Natural killer cell (primary cell): ENCODE measurements around the gene OTUD3. TPM values are rescaled to one million over a fixed set of nuclear protein-coding genes. Genes with fewer than 3 reads are reported as not detected.
A peak's percentile ranks its signal among the peaks of the same experiment; 100 is the strongest.

Source experiments
- ATAC-seq, 3 donors: fragments of 150-1000 bp in 2 of 3; fragments of 200-7000 bp in 1 of 3; cut with Tn5 transposase; 1 replicate in 1 of 3; 2 replicates in 2 of 3; pipeline ENCODE4 v1.10.0; 2021; ENCODE audit warnings: mild to moderate bottlenecking in 2 of 3, moderate library complexity in 2 of 3
- DNase-seq, 2 donors: peaks; one replicate each; pipeline versions ENCODE4 v3.0.0 to v3.0.0-alpha.2; 2013 to 2021; ENCODE audit warnings: mixed read lengths in 1 of 2
- H3K27ac ChIP-seq: one replicate; pipeline ENCODE4 v1.5.1; 2013; ENCODE audit warnings: mild to moderate bottlenecking, low read length
- H3K27me3 ChIP-seq: one replicate; pipeline ENCODE4 v1.6.1; 2013; ENCODE audit warnings: low read length; ENCODE audit not compliant: control insufficient read depth, insufficient read depth
- H3K36me3 ChIP-seq: one replicate; pipeline ENCODE4 v1.6.1; 2013; ENCODE audit warnings: low read length; ENCODE audit not compliant: control insufficient read depth, insufficient read depth
- H3K4me1 ChIP-seq: one replicate; pipeline ENCODE4 v1.6.1; 2013; ENCODE audit warnings: low read length; ENCODE audit not compliant: control insufficient read depth, insufficient read depth
- H3K4me3 ChIP-seq: one replicate; pipeline ENCODE4 v1.5.1; 2013; ENCODE audit warnings: low read length
- H3K9me3 ChIP-seq: one replicate; pipeline ENCODE4 v1.6.1; 2013; ENCODE audit warnings: low read length; ENCODE audit not compliant: control insufficient read depth, insufficient read depth
- H3K27ac Mint-ChIP-seq, 2 donors: one replicate each; pipeline ENCODE4 v1.8.0; 2022; ENCODE audit warnings: mild to moderate bottlenecking in 2 of 2, mixed read lengths in 2 of 2, moderate library complexity in 1 of 2
- H3K27me3 Mint-ChIP-seq, 2 donors: one replicate each; pipeline ENCODE4 v1.8.0; 2022; ENCODE audit warnings: low read depth in 2 of 2, mixed read lengths in 2 of 2
- H3K36me3 Mint-ChIP-seq: one replicate; pipeline ENCODE4 v1.8.0; 2022; ENCODE audit warnings: mixed read lengths
- H3K4me1 Mint-ChIP-seq, 2 donors: one replicate each; pipeline ENCODE4 v1.8.0; 2022; ENCODE audit warnings: mixed read lengths in 2 of 2
- H3K4me3 Mint-ChIP-seq: one replicate; pipeline ENCODE4 v1.8.0; 2022; ENCODE audit warnings: mild to moderate bottlenecking, moderate library complexity, mixed read lengths
- H3K9me3 Mint-ChIP-seq, 2 donors: one replicate each; pipeline ENCODE4 v1.8.0; 2022; ENCODE audit warnings: mixed read lengths in 2 of 2
- CTCF ChIP-seq: fragments of 200-600 bp; IDR thresholded peaks from one replicate; pipeline ENCODE4 v1.8.0; 2022; ENCODE audit warnings: antibody characterized with exemption
- WGBS: methylation state at CpG from one replicate; pipeline ENCODE4 v1.1.7; 2013; ENCODE audit warnings: missing lambda C conversion rate; ENCODE audit not compliant: insufficient coverage; 5-methylcytosine and 5-hydroxymethylcytosine counted together
- intact Hi-C: fragments of 100-400 bp; cut with micrococcal nuclease; formaldehyde crosslinking; loops from one replicate; pipeline ENCODE4 v1.14.2; 2022
- total RNA-seq, 4 donors: library from RNA; stranded (reverse); fragments of 120-200 nt in 1 of 4; gene quantifications; one replicate each; pipeline versions ENCODE4 v1.2.3 to v1.2.4, GENCODE V29; 2013 to 2022

Gene OTUD3
- total RNA-seq, 3 donors from 2014 or later (not counting 1 experiment from before 2014, with no cell fraction given), result 10.5 to 21.8 (median 19.0) TPM

DNA sequence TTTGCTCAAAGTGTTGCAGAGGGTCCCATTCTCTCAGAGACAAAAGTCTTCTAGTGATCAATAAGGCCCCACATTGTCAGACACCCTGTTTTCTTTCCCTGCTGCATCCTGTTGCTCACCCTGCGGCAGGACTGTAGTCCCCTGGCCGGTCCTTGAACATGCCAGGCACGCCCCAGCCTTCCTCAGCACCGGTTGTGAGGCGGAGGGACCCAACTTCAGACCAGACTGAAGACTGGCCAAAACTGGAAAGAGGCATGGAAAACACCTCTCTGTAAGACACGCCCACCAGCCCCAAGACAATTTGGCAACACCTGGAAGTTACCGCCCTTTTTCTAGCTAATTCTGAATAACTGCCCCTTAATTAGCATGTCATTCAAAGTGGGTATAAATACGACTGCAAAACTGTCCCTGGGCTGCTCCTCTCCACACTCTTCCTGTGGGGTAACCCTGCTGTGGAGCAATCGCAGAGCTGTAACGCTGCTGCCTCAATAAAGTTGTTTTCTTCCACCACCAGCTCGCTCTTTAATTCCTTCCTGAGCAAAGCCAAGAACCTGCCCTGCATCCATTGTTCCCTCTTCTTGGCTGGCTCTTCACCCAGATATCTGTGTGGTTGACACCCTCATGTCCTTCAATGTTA is 73.5 kb downstream of the OTUD3 start:
- H3K27ac ChIP-seq, result no peak overlapping the region
- Mint-ChIP-seq H3K27ac (no peak overlapping the region), H3K4me3 (no peak overlapping the region), H3K27me3 (peaks cover 34 to 51% of the 10 kb centered on the region in 2 donors), H3K4me1 (no peaks in the 10 kb centered on the region), H3K36me3 (no peaks in the 10 kb centered on the region), H3K9me3 (no peaks in the 10 kb centered on the region)
- no peak for TF ChIP-seq CTCF
- peak in 1 of 3 donors; percentile 17 for ATAC-seq
- H3K27me3 ChIP-seq, result no peaks in the 10 kb centered on the region
- no peak for DNase-seq
- WGBS, result 69% methylated on average over 11 of the region's 11 CpGs
- no peaks in the 10 kb centered on the region for H3K4me1 ChIP-seq
- H3K9me3 ChIP-seq, result no peaks in the 10 kb centered on the region
- no peaks in the 10 kb centered on the region for H3K36me3 ChIP-seq
- no peak overlapping the region for H3K4me3 ChIP-seq
- intact Hi-C loops, result no loop called here

DNA sequence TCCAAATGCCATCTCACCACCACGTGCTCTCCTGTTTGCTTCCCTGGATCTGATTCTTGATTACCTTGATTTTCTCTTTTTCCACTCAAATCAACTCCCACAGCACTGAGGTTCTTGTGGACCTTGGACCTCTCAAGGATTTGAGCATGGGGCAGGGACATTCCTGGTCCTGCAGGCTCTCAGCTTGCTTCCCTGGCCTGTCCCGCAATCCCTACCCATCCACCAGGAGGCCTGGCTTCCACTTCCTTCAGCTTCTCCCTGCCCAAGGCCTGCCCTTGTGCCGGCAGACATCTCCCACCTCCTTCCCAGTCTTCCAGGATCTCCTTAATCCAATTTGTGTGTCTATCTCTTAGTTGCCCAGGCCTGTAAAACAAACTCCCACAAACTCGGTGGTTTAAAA is 75.6 kb downstream of the OTUD3 start:
- no peaks in the 10 kb centered on the region for H3K27me3 ChIP-seq
- ATAC-seq, result no peak
- 80% methylated on average over 4 of the region's 4 CpGs for WGBS
- H3K4me3 ChIP-seq, result no peak overlapping the region
- TF ChIP-seq CTCF, result no peak
- Mint-ChIP-seq H3K36me3 (no peaks in the 10 kb centered on the region), H3K27ac (no peak overlapping the region), H3K27me3 (peaks cover 36 to 40% of the 10 kb centered on the region in 2 donors), H3K4me1 (no peaks in the 10 kb centered on the region), H3K9me3 (no peaks in the 10 kb centered on the region), H3K4me3 (no peak overlapping the region)
- intact Hi-C loops, result no loop called here
- DNase-seq, result no peak
- H3K36me3 ChIP-seq, result no peaks in the 10 kb centered on the region
- H3K4me1 ChIP-seq, result no peaks in the 10 kb centered on the region
- no peak overlapping the region for H3K27ac ChIP-seq
- H3K9me3 ChIP-seq, result no peaks in the 10 kb centered on the region

DNA sequence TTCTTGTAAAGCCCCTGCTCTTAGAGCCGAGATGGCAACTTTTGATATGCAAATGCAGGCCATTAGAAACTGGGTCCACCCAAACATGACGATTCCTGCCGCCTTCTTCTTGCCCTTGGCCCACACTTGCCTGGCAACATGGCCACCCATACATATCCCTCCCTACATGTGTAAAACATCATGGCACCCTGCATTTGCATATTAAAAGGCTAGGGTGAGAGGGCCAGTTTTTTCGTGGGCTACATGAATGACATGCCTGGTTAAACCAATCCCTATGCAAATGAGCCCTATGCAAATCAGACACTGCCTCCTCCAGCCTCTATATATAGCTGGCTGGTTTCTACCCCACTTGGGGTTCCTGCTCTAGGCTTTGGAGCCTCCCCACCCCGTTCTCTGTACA is 78.4 kb downstream of the OTUD3 start:
- 46% methylated on average over 5 of the region's 5 CpGs for WGBS
- no peaks in the 10 kb centered on the region for H3K36me3 Mint-ChIP-seq
- no peak overlapping the region for H3K4me3 Mint-ChIP-seq
- peaks cover 32 to 41% of the 10 kb centered on the region in 2 donors for H3K27me3 Mint-ChIP-seq
- no peak overlapping the region for H3K27ac Mint-ChIP-seq
- H3K9me3 Mint-ChIP-seq, result no peaks in the 10 kb centered on the region
- intact Hi-C loops, result no loop called here
- Histone ChIP-seq H3K9me3 (no peaks in the 10 kb centered on the region), H3K27me3 (no peaks in the 10 kb centered on the region), H3K4me1 (no peaks in the 10 kb centered on the region), H3K36me3 (no peaks in the 10 kb centered on the region), H3K27ac (no peak overlapping the region), H3K4me3 (no peak overlapping the region)
- H3K4me1 Mint-ChIP-seq, result no peaks in the 10 kb centered on the region
- no peak for TF ChIP-seq CTCF
- DNase-seq (no peak), ATAC-seq (no peak)

Other genes with a start within 250 kb of the OTUD3 start
- gene NBL1, start 238.1 kb upstream of the OTUD3 start, total RNA-seq, result 10 to 100 TPM; 10.7 to 18.4 (median 11.4) TPM
- gene HTR6, start 217.5 kb upstream of the OTUD3 start, total RNA-seq, result under 1 TPM in 1 of 3 donors, not detected in 2; 0.18 TPM
- 10 to 100 TPM; 14.2 to 21.5 (median 18.3) TPM for gene TMCO4, start 82.5 kb upstream of the OTUD3 start, total RNA-seq
- not detected for gene RNF186, start 67.1 kb upstream of the OTUD3 start, total RNA-seq
- not detected for gene PLA2G2E, start 41.2 kb downstream of the OTUD3 start, total RNA-seq
- not detected for gene PLA2G2A, start 97.2 kb downstream of the OTUD3 start, total RNA-seq
- gene PLA2G5, start 187.8 kb downstream of the OTUD3 start, total RNA-seq, result not detected
- not detected for gene PLA2G2D, start 237.1 kb downstream of the OTUD3 start, total RNA-seq